HG03575 (cell line): ENCODE measurements around the gene TRAT1.
"Not testable (repeated sequence)": the region's sequence is repeated elsewhere in the genome, so short reads cannot be mapped to it uniquely, and the experiment has no call there.

Experiments
- ATAC-seq: cut with Tn5 transposase; IDR thresholded peaks from one replicate; pipeline ENCODE4 v1.9.1; 2021; ENCODE audit not compliant: unreplicated experiment, insufficient number of reproducible peaks, low FRiP score; ENCODE audit errors: extremely low read depth

Gene TRAT1, protein sequence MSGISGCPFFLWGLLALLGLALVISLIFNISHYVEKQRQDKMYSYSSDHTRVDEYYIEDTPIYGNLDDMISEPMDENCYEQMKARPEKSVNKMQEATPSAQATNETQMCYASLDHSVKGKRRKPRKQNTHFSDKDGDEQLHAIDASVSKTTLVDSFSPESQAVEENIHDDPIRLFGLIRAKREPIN

DNA sequence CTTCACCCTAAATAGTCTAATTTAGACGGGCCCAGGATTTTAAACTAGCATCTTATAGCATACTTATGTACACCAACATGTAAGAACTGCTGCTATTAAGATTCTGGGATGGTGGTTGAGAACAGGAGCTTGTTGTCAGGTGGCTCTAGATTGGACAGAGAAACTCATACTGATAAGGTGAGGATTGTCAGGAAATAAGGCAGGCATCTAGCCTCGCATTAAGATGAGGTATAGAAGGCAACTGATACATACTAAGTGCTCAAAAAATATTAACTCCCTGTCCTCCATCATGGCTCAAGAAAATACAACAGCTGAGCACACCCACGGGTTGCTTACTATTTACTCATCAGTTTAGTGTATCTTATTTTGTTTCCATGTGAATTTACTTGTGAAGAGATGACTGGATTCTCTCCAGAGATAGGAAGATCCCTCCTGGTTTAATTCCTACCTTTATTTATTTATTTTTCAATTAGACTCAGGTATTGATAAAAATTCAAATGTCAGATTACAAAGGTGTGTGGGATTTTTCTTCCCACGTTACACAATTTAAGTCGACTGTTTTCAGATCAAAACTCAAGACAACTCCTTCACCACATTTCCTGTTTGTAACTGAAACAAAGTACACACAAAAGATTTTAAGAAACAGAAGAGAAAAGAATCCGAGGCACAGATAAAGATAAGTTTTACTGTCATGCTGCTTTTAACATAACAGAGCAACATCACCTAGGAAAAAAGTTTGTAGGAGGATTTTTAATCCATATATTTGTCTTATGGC is at the start of gene TRAT1:
TRAT1 (plus strand) TSS at position 664 of the 775 bp plus-strand sequence. CDS start 142 bp downstream, outside the sequence.
- no peak for ATAC-seq

DNA sequence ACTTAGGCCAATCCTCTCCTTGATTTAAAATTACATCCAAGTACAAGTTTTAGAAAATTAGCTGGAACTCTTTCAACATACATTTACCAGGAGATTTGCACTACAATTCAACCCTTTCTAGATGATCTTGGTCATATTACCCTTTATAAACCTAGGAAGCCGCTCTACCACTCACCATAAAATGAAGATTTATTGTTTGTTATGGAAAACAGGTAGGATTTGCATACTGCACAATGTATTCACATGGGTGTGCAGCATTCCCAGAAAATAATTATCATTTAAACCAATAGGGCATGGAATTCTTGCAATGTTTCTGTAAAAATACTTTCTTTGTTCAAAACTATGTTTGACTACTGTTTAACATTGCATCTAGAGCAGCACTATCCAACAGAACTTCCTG is 46.9 kb upstream of the TRAT1 start:
- ATAC-seq = no peak

DNA sequence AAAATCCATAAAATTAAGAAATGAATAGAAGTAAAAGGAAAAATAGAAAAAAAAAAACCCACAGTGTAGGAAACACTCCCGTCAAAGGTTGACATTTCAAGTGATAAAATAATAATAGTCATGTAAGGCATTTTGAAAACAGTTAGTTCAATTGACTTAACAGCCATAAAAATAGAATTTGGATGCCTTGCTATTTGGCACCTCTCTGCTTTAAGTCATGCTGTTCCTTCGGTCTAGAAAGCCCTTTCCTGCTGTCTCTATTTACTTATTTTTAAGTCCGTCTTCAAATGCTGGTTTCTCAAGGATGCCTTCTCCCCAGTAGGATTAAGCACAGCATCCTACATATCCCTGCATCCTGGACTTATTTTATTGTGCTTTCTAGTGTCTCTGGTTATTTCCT is 43.1 kb upstream of the TRAT1 start:
- no peak for ATAC-seq

DNA sequence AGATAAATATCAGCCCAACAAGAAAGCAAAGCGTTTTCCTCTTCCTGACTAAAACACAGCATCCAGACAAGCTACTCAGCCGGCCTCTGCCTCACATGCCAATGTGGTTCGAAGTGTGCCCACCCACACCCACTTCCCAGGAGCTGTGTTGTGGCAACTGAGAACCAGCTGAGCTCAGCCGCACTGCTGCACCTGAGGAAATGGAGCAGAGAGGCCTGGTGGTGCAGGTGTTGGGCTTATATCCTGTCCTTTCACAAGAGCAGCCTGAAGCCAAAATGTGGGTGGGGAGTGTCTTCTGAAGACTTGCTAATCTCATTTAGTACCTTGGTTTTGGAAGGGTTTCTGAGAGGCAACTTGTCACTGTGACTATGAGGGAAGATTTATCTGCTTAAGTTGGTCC is 42.4 kb upstream of the TRAT1 start:
- ATAC-seq = no peak

DNA sequence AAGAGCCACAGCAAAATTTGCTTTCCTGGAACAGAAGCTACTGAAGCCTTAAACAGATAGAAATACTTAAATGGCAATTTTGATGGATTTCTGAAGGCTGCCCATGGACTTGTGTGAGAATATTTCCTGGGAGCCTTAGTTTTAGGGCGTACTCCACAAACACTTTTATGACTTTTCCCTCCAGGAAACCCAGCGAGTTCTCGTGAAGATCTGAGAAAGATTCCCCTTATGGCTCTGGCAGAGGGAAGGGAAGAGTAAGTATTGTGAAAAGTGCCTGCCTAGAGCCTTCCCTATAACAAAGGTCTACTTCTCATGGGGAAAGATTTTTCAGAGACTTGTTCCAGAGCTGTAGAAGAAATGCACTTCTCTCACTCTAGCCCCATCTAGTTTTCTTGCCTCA is 31.1 kb upstream of the TRAT1 start:
- ATAC-seq = no peak

DNA sequence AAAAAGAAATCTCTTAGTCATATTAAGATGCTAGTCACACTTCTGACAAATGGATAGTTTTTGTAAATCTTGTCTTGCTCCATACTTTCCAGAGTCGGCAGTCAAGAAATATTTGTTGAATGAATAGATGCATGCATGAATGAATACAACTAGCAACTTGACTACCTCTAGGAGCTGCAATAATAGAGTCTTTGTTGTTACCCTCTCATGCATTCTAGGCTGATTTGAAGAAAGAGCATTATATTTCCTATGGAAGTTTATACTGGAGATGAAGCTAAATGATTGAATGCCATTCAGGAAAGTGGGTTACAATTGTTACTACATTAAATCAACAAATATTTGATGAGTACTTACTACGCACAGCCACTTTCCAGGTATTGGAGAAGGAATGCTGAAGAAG is 18.1 kb upstream of the TRAT1 start:
- no peak for ATAC-seq

DNA sequence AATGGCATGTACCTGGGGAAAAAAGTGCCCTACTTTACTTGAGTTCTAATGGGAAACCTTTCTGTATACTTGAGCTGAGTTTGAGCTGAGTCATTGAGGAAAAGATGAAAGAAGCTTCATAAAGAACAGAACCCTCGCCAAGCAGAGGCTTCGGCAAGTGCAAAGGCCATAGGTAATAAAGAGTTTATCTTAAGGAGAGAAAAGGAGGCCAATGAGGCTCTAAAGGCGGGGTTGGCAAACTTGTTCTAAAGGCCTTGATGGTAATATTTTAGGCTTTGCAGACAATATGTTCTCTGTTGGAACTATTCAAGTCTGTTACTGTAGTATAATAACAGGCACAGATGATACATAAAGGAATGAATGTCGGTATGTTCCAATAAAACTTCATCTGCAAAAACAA is 17.6 kb upstream of the TRAT1 start:
- ATAC-seq = no peak

DNA sequence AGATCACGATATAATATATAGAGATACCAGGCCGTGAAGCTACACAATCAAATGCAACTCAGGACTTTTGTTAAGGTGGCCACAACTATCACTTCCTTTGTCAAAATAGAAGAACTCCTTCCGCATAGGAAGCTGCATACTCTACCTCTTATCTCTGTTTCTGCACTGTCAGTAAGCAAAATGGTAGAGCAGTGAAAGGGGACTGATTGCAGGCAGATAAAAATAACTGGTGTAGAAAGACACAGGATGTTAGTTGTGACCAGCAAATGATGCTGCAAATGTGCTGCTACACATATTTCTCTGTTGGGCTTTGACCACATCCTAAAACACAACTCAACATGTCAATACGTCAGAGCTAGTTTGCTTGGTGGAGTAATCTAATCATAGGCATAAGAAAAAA is 16.3 kb upstream of the TRAT1 start:
- ATAC-seq = no peak

DNA sequence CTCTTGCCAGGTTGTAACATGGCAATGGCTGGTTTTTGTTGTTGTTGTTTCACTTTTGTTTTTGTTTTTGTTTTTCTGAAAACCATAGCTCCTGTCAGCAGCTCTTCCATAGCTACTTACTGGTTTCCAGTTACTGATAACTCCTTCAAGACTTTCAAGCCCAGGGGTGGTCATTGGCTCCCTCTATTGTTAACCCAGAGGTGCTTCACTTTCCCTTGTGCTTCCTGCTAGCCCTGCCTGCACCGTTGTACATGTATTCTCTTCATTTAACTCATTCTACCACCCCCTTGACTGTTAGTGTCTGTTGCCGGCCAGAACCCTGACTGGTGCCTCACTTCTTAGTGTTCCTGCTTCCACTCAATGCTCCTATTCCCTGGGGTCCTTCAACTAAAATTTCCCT is 4.2 kb upstream of the TRAT1 start:
- peak; percentile 41 for ATAC-seq

DNA sequence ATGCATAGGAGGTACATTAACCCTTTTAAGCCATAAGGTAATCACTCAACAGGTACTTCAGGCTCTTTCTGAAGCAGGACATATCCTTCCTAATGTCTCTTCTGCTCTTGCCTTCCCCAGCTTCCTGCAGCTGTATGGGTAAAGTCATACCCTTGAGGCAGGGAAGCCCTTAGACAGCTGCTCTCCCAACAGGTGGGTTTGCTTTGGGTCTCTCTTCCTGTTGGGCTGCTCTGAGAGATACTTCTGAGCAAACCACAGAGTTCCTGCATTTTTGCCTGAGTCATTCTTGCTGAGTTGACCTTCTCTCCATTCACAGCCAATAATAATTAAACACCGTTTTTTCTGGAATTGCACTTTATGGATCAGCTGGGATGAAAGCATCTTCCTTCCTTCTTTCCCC is 2.0 kb upstream of the TRAT1 start:
- ATAC-seq = no peak

DNA sequence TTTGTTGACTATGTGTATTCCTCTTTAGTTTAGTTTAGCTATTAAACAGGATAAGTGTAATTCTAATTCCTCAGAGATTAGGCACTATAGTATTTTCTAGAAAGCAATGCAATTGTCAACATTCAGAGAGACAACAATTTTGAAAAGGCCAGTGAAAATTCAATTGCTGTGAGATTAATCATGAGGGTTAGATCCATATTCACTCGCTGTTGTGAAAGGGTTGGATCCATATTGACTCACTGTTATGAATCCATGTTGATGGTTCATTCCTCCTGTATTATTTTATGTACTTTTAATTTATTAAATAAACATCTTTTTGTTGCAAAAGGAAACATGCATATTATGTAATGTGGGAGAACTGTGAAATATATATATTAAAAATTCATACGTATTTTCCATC is 641 bp downstream of the TRAT1 start:
- ATAC-seq = no peak

DNA sequence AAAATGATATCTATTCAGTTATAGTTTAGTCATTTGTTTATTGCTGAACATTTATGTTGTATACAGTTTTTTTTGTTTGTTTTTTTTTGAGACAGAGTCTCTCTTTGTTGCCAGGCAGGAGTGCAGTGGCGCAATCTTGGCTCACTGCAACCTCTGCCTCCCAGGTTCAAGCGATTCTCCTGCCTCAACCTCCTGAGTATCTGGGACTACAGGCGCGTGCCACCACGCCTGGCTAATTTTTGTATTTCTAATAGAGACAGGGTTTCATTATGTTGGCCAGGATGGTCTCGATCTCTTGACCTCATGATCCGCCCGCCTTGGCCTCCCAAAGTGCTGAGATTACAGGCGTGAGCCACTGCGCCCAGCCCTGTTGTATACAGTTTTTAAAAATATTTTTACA is 1.2 kb downstream of the TRAT1 start:
- not testable (repeated sequence) for ATAC-seq

DNA sequence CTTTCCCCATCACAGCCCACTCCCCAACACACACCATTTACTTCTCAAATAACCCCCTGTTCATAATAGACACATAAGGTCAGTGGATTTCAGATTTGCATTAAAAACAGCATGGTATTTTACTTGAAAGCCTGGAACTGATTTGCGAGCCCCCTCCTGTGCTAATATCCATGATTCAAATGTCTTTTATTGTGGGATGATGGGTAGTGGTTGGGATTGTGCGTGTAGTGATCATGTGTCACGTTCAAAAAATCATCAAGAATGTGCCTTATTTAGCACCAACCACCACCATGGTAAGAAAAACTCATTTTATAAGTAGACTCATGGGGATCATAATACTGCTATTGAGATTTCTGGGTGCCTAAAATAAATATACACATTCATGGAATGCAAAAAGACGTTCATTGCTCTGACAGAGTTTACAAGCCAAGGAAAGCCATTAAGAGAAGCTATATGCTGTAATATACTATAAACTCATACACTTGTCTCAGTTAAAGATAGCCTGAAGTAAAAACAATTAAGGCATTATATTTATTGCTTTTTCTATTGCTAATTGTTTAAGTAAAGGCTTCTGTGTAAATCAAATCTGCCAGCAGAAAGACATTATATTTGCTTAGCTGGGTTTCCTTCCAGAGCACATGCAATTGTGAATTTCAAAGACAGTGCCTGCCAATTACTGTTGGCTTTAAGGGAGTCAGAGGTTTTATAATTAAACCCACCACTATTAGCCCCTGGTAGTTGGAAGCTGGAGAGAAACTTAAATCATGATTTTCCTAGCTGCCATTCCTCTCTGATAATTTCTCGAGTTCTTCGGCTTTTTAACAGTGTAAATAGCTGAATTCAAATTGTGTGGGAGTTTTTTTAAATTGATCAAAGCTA is 4.0 kb downstream of the TRAT1 start:
- no peak for ATAC-seq

DNA sequence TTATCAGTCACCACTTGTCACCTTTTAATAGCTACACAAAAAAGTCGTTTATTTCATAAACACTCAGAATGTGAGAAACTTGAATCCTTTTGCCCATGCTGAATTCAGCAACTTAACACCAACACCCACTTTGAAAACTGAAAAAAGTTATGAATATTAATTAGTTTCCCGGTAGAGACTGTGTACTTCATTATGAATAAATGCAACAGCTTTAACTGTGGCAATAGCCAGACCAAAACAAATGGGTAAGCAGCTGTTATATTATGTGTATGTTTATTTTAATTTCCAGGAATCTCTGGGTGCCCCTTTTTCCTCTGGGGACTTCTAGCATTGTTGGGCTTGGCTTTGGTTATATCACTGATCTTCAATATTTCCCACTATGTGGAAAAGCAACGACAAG is 7.8 kb downstream of the TRAT1 start:
- no peak for ATAC-seq

DNA sequence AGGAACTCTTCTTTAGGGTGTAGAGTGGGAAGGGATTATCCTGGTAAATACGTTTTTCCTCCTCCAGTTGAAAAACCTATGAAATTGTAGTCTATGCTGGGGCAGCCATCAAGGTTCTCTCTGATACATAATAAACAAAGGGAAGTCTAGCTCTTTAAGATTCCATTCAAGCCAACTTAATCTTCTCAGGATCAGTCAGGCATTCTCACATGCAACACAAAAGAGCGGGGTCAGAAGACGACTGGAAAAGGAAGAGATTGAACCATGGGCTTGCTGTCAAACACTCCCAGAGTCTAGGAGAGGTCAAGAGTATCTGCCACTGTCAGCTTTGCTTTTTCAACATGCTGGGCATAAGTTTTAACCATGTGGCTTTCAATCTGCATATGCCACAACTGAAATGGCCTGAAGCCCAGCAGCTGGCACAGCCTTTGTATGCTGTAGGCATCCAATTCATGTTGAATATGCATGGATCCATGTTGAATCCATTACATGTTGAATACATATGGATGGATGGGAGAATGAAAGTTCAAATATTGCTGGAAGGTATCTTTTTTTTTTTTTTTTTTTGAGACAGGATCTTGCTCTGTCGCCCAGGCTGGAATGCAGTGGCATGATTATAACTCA is 8.5 kb downstream of the TRAT1 start:
- no peak for ATAC-seq

DNA sequence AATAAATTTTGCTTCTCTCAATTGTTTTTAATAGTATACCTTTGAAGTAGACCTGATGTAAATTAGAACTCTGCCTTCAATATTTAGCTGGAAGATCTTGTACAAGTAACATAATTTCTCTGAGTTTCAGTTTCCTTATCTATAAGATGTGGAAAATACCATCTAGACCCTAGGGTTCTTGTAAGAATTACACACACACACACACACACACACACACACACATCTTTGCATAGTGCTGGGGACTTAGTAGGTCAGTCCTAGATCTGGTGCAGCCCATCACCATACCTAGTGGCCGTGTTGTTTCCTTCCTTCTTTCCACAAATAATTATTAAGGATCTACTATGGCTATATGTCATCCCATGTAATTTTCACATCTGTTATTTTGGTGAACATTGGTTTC is 11.0 kb downstream of the TRAT1 start:
- no peak for ATAC-seq

DNA sequence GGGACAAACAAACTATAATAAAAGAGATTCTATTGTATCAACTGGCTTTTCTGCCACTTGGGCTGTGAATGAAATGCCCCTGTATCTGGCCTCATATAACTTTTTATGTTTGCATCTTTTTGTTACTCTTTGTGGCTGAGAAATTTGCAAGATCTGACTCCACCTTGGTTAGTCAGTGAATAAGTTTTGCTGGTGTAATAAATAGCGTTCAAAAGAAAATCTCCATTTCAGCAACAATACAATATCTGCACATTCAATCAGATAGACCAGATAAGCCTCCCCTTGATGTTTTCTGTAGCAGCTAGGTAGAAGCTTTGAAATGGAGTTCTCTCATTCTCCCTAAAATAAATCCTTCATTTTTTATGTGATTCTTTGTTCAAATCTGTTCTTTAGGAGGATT is 12.0 kb downstream of the TRAT1 start:
- no peak for ATAC-seq

DNA sequence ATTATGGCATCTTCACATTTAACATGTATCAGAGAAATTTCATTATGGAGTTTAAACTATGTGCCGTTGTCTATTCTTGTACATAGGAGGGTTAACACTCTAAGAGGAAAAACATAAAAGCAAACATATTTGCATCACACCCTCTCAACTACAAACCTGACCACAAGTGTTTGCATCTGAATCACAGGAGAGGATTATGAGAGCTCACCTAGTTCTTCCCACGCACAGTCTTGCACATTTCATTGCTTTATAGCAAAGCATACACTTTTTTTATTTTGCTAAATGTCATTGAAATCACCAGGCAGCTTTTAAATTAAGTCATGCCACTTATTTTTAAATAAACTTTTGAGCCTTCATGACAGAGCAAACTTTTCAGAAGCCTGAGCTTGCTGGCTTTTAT is 12.5 kb downstream of the TRAT1 start:
- no peak for ATAC-seq

DNA sequence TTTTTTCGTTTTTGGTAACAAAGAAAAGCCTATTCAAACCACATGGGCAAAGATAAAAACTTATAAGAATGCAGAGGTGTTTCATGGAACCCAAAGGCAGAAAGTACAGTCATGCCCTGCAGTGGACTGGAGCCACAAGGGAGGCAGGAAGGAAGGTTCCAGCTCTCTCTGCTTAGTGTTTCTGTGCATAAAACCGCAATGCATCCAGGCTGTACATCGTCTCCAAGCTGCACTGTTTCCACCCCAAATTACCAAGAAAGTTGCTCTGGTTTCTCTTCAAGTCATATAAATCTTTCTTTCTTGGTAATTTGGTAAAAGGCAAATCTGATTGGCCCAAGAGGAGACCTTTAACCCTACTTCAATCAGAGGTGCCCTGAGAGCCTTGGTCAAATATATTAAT is 15.8 kb downstream of the TRAT1 start:
- ATAC-seq = no peak
